Adipocyte (in vitro differentiated cells): ENCODE measurements around the gene POLR2L.

Source experiments
- DNase-seq: peaks from one replicate; pipeline ENCODE4 v3.0.0-alpha.2; 2015; ENCODE audit warnings: low read depth
- H3K27me3 ChIP-seq: replicated peaks from 2 replicates; pipeline ENCODE4 v1.7.0; 2013; ENCODE audit warnings: mild to moderate bottlenecking, low read length, moderate library complexity; ENCODE audit not compliant: control insufficient read depth, insufficient read depth
- H3K36me3 ChIP-seq: 2 replicates; pipeline ENCODE4 v1.7.0; 2013; ENCODE audit warnings: low read length, mild to moderate bottlenecking, moderate library complexity; ENCODE audit not compliant: control insufficient read depth, insufficient read depth, severe bottlenecking
- H3K4me1 ChIP-seq: 2 replicates; pipeline ENCODE4 v1.7.0; 2013; ENCODE audit warnings: mild to moderate bottlenecking, low read length, moderate library complexity; ENCODE audit not compliant: control insufficient read depth, insufficient read depth
- H3K4me3 ChIP-seq: 2 replicates; pipeline ENCODE4 v1.7.0; 2013; ENCODE audit warnings: mild to moderate bottlenecking, low read length, moderate library complexity
- H3K9ac ChIP-seq: 2 replicates; pipeline ENCODE4 v1.7.0; 2013; ENCODE audit warnings: mild to moderate bottlenecking, low read length, moderate library complexity
- H3K9me3 ChIP-seq: 2 replicates; pipeline ENCODE4 v1.7.0; 2013; ENCODE audit warnings: mild to moderate bottlenecking, low read length, moderate library complexity; ENCODE audit not compliant: control insufficient read depth

POLR2L gene

DNA sequence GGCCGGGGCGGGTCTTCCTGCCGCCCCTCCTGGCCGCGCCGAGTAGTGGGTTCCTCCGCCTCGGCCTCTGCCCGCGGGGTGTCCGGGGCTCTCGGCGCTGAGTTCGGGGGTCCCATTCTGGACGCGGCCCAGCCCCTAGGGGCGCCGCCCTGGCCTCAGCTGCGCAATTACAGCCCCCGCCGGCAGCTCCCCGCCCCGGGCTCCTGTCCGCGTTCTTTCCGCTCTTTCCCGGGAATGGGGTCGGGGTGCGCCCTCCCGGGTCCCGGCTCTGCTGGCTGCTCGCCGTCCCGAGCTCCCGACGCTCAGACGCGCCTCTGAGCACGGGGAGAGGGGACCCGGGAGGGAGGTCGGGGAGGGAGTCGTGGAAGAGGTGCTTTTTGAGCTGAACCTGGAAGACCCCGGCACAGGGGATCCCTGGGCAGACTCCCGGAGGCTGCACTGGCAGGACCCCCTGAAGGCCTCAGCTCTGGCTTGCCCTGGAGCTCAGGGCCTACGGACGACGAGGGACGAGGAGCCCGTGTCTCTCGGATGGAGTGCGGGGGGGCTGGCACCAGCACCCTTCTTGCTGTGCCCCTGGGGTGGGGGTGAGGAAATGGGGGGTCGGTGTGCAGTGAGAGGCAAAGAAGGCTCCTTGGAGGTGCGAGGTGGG, 881 bp upstream of the POLR2L start:
- DNase-seq, result peak; percentile 54
- Histone ChIP-seq H3K4me3 (peak overlapping the region; percentile 98), H3K9ac (peak overlapping the region; percentile 99), H3K4me1 (peaks cover 62% of the 10 kb centered on the region), H3K36me3 (peaks cover 27% of the 10 kb centered on the region), H3K27me3 (no peaks in the 10 kb centered on the region), H3K9me3 (no peaks in the 10 kb centered on the region)

DNA sequence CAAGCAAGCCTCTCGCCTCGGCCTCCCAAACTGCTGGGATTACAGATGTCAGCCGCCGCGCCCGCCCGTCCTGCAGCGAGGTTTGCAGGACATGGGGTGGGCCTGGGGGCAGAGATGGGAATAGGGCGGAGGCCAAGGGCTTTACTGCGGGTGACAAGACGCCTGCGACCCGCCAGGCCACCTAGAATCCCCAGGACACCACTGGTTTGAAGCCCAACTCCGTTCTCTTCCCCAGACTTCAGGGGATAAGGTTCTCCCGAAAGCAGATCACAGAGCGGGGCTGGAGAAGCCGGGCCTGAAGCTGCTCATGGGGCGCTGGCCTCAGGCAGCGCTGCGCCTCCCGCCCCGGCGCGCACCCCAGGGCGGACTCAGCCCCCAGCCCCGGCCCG, 354 bp downstream of the POLR2L start:
- H3K4me1 ChIP-seq, result peaks cover 57% of the 10 kb centered on the region
- peak overlapping the region; percentile 99 for H3K9ac ChIP-seq
- no peaks in the 10 kb centered on the region for H3K27me3 ChIP-seq
- H3K36me3 ChIP-seq, result peaks cover 39% of the 10 kb centered on the region
- no peaks in the 10 kb centered on the region for H3K9me3 ChIP-seq
- H3K4me3 ChIP-seq, result peak overlapping the region; percentile 98
- peak; percentile 23 for DNase-seq

DNA sequence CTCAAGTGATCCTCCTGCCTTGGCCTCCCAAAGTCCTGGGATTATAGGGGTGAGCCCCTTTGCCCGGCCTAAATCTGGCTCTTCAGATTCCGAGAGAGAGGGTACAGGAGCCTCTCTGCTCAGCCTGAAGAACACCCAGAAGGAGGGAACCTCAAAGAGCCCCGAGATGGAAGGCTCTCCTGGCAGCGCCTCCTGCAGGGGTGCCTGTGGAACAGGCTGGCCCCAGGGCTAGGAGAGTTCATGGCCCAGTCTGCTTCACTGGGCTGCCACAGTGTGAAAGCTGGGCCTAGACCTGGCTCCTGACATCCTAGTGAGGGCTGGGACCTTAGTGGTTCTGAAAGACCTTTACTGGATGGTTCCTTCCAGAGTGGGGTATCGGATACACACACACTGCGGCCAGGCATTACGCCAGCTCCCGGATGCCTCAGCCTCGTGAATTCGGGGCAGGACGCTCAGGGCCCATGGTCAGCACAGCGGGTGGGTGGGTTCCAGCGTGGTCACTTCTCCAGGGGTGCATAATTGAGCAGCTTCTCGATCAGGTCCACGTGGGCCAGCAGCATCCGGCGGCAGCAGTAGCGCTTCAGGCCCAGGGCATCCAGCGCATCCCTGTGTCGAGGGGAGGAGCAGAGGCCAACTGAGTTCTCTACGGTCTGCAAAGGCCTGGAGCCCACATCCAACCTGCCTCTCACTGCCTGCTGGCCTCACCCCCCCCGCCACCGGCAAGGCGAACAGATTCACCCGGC, 2.3 kb downstream of the POLR2L start:
- Histone ChIP-seq H3K27me3 (no peaks in the 10 kb centered on the region), H3K36me3 (peaks cover 48% of the 10 kb centered on the region), H3K4me3 (peak overlapping the region; percentile 98), H3K4me1 (peaks cover 41% of the 10 kb centered on the region), H3K9ac (peak overlapping the region; percentile 99), H3K9me3 (no peaks in the 10 kb centered on the region)
- DNase-seq, result peak; percentile 34

DNA sequence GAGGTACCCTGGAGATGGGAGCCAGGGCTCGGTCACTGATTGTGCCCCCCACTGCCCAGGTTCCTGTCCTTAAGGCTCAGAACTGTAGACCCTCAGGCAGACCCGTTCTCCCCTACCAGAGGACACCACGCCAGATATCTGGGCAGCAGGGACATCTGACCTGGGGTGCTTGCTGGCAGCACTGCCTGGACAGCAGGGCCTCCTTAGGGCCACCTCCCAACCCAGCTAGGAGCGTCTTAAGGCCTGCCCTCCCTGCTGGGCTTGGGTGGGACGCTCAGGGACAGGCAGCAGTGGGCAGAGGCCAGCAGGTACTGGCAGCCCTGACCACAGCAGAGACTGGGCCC, 3.1 kb downstream of the POLR2L start:
- Histone ChIP-seq H3K4me1 (peaks cover 45% of the 10 kb centered on the region), H3K27me3 (no peaks in the 10 kb centered on the region), H3K36me3 (peaks cover 48% of the 10 kb centered on the region), H3K9me3 (no peaks in the 10 kb centered on the region), H3K9ac (peak overlapping the region; percentile 99), H3K4me3 (no peak overlapping the region)
- DNase-seq, result no peak

DNA sequence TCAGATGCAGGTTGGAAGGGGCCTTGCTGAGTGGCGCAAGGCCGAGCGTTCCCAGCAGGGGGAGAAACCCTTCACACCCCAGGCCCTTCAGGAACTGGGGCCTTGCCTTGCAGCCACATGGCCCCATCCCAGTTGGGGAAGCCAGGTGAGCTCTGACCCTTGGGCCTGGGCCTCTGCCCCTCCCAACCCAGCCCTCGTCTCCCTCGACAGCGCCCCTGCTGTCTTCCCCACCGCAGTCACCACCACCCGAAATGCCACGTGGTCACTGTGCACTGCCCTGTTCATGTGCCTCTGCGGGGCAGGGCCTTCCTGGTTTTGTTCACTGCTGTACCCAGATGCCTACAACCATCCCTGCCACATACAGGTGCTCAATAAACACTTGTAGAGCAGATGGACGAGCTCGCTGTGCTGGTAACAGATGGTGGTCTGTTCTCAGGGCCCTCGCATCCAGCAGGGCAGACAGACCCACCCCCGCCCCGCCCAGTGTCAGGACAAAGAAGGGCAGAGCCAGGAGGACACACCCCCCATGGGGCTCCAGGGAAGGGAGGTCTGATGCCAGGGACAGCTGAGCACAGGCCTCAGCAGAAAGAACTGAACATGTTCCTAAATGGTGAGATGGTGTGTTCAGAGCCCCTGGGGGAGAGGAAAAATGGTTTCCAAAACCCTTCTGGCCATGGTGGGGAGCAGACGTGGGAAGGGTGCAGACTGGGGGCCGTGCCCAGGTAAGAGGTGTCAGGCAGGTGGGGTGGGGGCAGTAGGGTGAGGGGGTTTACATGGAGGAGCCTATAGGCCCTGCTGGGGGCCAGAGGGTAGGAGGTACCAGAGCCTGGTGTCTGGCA, 3.7 kb downstream of the POLR2L start:
- Histone ChIP-seq H3K4me1 (peaks cover 43% of the 10 kb centered on the region), H3K36me3 (peaks cover 48% of the 10 kb centered on the region), H3K27me3 (no peaks in the 10 kb centered on the region), H3K9ac (peak overlapping the region; percentile 99), H3K4me3 (no peak overlapping the region), H3K9me3 (no peaks in the 10 kb centered on the region)
- DNase-seq, result peak; percentile 38

DNA sequence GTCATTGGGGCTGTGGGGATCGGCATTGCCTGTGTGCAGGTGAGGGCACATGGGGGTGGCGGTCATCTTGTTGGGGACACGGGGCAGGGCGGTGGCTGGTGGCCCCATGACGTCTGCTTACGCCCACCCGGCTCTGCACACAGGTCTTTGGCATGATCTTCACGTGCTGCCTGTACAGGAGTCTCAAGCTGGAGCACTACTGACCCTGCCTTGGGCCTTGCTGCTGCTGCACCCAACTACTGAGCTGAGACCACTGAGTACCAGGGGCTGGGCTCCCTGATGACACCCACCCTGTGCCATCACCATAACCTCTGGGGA, 4.4 kb downstream of the POLR2L start:
- DNase-seq, result no peak
- no peaks in the 10 kb centered on the region for H3K9me3 ChIP-seq
- H3K36me3 ChIP-seq, result peaks cover 48% of the 10 kb centered on the region
- H3K4me3 ChIP-seq, result no peak overlapping the region
- H3K4me1 ChIP-seq, result peaks cover 43% of the 10 kb centered on the region
- H3K9ac ChIP-seq, result no peak overlapping the region
- H3K27me3 ChIP-seq, result no peaks in the 10 kb centered on the region

DNA sequence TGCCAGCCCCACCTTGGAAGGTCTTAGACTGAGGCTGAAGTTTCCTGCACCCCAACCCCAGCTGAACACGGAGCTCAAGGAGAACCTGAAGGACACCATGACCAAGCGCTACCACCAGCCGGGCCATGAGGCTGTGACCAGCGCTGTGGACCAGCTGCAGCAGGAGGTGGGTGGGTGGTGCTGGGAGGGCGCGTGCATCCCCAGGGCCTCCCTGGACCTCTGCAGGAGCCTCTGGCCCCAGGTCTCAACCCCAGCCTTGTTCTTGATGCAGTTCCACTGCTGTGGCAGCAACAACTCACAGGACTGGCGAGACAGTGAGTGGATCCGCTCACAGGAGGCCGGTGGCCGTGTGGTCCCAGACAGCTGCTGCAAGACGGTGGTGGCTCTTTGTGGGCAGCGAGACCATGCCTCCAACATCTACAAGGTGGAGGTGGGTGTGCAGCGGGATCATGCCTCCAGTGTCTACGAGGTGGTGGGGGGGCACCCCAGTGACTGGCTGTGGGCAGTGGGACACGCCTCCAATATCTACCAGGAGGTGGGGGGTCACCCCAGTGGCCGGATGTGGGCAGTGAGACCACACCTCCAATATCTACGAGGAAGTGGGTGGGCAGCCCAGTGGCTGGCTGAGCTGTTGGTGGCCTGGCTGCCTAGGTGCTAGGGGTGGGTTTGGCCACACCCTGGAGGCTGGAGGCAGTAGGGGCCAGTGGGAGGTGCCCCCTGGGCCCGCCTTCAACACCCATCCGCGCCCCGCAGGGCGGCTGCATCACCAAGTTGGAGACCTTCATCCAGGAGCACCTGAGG, 4.9 kb downstream of the POLR2L start:
- peak overlapping the region; percentile 36 for H3K9ac ChIP-seq
- H3K36me3 ChIP-seq, result peaks cover 48% of the 10 kb centered on the region
- H3K9me3 ChIP-seq, result no peaks in the 10 kb centered on the region
- DNase-seq, result no peak
- no peaks in the 10 kb centered on the region for H3K27me3 ChIP-seq
- no peak overlapping the region for H3K4me3 ChIP-seq
- H3K4me1 ChIP-seq, result peaks cover 45% of the 10 kb centered on the region

DNA sequence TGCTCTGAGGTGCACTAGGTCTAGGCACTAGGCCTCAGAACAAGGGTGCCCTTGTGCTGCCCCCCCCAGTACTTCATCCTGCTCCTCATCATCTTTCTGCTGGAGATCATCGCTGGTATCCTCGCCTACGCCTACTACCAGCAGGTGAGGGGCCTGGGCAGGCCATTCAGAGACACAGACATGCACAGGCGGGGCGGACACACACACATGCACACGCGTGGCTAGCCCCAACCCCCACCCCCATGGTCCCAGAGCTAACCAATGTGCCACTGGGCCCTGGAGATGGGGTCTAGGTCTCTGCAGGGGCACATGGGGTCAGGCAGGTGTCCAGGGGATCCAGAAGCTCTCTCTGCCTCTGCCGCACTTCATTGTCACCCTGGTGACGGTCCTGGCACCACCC, 5.6 kb downstream of the POLR2L start:
- DNase-seq, result no peak
- H3K27me3 ChIP-seq, result no peaks in the 10 kb centered on the region
- H3K9me3 ChIP-seq, result no peaks in the 10 kb centered on the region
- H3K4me1 ChIP-seq, result peaks cover 52% of the 10 kb centered on the region
- H3K4me3 ChIP-seq, result no peak overlapping the region
- H3K9ac ChIP-seq, result peak overlapping the region; percentile 25
- peaks cover 48% of the 10 kb centered on the region for H3K36me3 ChIP-seq

DNA sequence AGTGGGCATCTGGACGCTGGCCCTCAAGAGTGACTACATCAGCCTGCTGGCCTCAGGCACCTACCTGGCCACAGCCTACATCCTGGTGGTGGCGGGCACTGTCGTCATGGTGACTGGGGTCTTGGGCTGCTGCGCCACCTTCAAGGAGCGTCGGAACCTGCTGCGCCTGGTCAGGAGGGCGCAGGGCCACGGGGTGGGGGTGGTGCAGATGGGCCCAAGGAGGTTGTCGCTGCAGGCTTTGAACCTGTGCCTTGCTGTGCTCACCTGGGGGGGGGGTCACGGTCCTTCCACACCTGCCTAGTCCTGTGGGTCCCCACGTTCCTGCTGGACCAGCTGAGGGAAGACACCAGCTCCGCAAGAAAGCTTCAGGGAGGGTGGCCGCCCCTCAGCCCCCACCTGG, 6.1 kb downstream of the POLR2L start:
- no peak overlapping the region for H3K4me3 ChIP-seq
- H3K4me1 ChIP-seq, result peaks cover 53% of the 10 kb centered on the region
- H3K9me3 ChIP-seq, result no peaks in the 10 kb centered on the region
- peaks cover 48% of the 10 kb centered on the region for H3K36me3 ChIP-seq
- no peaks in the 10 kb centered on the region for H3K27me3 ChIP-seq
- no peak overlapping the region for H3K9ac ChIP-seq
- DNase-seq, result no peak

DNA sequence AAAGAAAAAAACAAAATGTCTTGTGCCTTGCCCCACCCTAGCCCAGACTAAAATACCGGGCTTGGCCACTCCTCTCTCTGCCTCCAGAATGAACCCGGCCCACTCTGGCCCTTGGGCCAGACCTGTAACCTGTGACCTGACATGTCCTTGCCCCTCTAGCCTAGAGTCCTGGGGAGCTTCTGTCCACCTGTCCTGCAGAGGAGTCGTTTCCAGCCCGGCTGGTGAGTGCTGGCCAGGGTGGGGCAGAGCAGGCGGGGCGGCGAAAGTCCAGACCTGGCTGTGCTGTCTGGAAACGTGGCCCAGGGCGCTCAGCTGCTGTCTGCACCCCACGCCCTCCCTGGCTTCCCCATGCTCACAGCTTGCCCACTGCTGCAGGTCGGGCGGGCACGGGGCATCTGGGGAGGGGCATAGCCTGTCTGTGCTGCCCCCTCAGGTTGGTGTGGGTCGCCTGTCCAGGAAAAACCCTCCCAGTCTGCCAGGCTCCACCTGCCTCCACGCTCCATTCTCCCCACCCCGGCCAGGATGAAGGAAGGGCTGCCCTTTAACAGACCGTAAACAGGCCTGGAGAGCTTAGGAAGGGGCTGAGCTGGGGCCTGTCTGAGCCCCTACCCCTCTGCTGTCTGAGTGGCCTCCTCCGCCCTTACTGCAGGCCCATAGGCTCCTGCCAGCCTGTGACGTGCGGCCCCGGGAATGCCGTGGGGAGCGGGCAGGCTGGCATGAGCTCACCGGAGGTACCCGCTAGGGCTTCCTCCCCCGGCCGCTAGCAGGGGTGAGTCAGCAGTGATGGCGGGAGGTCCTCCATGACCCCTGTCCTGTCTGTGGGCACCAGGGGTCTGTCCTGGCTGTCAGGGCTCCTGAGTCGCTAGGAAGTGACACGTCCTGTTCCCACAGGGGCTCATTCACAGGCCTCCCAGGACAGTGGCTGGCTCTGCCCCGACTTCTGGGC, 7.7 kb downstream of the POLR2L start:
- Histone ChIP-seq H3K4me3 (peak overlapping the region; percentile 87), H3K9me3 (no peaks in the 10 kb centered on the region), H3K9ac (peak overlapping the region; percentile 92), H3K36me3 (peaks cover 34% of the 10 kb centered on the region), H3K27me3 (no peaks in the 10 kb centered on the region), H3K4me1 (peaks cover 45% of the 10 kb centered on the region)
- DNase-seq, result peak; percentile 93
